OCI-LY3 (cell line): ENCODE data around the gene GAS2L1.

Experiments
- CTCF ChIP-seq: fragments of 200-600, 300-600 bp; sonication (generic); IDR thresholded peaks from 2 replicates; pipeline ENCODE4 v1.5.1; 2014; ENCODE audit warnings: antibody characterized with exemption, low read length, low read depth
- EZH2phosphoT487 ChIP-seq: fragments of 200-600 bp; shearing (Covaris generic); IDR thresholded peaks from 2 replicates; pipeline ENCODE4 v1.6.1; 2018; ENCODE audit warnings: antibody characterized with exemption, mixed run types, low read depth

- TF ChIP-seq CTCF (no peak), EZH2phosphoT487 (no peak)
These were observed 39.6 kb upstream of the GAS2L1 start for GRCh38 chr22:29266564-29267461.
